ENCODE measurements around the gene SLC25A46.
"Not testable (repeated sequence)": the region's sequence is repeated elsewhere in the genome, so short reads cannot be mapped to it uniquely, and the experiment has no call there.

The SLC25A46 gene

DNA sequence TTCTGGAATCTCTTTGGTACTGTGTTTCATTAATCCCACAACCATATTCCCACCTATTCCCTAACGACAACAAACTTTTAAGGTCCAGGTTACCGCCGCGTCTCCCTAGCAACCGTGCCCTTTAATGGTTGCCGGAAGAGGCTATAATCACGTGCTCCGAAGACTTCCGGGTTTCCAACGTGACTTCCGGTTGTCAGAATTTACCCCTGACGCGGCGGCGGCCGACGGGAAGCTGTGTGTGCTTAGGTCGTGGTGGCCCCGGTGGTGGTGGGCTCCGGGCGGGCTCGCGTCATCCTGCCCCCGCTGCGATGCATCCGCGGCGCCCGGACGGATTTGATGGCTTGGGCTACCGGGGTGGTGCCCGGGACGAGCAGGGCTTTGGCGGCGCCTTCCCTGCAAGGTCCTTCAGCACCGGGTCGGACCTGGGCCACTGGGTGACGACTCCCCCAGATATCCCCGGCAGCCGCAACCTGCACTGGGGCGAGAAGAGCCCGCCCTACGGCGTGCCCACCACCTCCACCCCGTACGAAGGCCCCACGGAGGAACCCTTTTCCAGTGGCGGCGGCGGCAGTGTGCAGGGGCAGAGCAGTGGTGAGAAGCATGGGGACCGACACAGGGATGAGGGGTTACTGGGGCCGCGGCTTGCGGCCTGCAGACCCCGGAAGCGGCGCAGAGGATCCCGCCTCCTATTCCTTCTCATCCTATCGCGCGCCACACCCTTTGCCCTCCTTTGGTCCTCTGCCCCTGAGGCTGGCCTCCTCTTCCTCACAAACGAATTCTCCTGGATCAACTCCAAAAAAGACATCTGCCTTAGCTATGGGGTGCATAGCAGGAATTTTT is at the start of gene SLC25A46:
Gene SLC25A46, plus strand, starts transcription at position 196 of the 840 bp plus-strand sequence. Its CDS starts 113 bp downstream, at position 309.
- DNase-seq, result peak; percentile 90

DNA sequence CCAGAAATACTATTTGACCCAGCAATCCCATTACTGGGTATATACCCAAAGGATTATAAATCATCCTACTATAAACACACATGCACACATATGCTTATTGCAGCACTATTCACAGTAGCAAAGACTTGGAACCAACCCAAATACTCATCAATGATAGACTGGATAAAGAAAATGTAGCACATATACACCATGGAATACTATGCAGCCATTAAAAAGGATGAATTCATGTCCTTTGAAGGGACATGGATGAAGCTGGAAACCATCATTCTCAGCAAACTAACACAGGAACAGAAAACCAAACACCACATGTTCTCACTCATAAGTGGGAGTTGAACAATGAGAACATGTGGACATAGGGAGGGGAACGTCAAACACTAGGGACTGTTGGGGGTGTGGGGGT is 48.2 kb upstream of the SLC25A46 start:
- not testable (repeated sequence) for DNase-seq

DNA sequence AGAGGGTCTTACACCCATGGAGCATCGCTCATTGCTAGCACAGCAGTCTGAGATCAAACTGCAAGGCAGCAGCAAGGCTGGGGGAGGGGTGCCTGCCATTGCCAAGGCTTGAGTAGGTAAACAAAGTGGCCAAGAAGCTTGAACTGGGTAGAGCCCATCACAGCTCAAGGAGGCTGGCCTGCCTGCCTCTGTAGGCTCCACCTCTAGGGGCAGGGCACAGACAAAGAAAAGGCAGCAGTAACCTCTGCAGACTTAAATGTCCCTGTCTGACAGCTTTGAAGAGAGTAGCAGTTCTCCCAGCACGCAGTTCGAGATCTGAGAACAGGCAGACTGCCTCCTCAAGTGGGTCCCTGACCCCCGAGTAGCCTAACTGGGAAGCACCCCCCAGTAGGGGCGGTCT is 46.1 kb upstream of the SLC25A46 start:
- not testable (repeated sequence) for DNase-seq

DNA sequence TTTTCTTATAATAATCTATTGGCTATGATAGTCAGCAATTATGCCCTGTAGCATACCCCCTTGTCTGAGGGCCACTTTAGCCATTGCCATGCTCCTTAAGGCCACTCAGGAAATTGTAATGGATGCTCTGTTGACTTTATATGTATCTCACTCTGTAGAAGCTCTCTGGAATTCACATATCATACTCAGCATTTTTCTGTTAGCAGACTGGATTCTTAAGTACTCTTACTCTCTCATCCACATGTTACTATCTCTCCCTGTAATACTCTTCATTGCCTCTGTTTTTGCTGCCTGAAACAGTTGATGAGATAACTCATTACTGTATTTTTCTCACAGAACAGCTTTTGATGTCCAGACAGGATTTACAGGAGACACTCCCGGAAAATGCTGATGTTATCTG is 36.5 kb upstream of the SLC25A46 start:
- no peak for DNase-seq

DNA sequence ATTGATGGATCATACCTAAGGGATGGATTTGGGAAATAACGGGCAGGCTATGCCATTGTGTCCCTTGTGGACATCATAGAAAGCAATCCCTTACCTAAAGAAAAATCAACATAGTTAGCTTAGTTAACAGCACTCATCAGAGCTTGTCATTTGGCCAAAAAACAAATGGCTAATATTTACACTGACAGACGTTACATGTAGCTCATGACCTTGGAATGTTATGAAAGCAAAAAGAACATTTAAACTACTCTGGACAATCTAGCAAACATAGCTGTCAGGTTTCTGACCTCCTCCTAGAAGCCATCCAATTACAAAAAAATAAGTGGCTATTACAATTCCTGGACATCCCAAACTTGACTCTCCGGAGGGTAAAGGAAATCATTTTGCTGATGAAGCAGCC is 36.1 kb upstream of the SLC25A46 start:
- DNase-seq, result no peak

DNA sequence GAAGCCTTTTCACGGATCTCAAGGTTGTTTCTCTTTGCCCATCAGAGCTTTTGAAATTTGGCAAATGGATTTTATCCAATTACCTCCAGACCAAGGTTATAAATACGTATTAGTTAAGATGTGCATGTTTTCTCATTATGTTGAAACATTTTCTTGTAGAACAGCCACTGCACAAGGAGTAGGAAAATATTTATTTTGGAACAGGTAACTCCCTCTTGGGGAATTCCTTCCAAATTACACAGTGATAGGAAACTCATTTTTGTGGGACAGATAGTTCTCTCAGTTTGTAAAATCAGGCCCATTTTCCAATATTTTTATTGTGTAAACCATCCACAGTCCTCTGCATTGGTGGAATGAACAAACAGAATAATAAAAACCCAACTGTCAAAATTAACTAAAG is 35.3 kb upstream of the SLC25A46 start:
- no peak for DNase-seq

DNA sequence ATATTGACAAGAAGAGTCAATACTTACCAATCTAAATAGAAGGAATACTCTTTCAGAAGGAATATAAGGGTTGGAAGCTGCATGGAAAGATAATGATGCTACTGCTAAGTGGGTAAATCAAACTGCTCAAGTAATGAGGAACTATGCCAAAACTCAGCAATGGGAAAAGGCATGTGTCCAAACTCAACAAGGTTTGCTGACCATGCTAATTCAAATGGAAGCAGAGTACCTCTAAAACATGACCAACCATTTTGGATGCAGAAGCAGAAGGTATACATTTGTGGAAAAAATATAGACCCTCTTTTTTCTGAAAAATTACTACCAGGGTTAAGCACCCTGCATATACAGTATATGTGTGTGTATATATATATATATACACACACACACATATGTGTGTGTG is 33.5 kb upstream of the SLC25A46 start:
- no peak for DNase-seq

DNA sequence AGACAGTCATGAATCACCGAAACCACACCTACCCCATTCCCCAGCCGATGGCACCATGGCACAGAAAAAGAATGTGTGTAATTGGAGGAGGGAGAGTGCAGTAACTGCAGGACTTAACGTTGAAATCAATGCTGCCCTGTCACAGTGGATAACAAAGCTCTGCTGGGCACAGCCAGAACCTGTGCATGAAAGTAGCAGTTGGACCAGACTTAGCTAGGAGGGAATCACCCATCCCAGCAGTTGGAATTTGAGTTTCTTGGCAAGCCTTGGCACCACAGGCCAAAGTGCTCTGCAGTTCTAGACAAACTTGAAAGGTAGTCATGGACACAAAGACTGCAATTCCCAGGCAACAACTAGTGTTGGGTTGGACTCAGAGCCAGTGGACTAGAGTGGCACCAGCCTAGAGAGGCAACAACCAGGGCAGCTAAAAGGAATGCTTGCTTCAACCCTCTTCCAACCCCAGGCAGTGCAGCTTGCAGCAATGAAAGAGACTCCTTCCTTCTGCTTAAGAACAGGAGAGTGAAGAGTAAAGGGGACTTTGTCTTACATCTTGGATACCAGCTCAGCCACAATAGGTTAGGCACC is 31.5 kb upstream of the SLC25A46 start:
- DNase-seq, result no peak

DNA sequence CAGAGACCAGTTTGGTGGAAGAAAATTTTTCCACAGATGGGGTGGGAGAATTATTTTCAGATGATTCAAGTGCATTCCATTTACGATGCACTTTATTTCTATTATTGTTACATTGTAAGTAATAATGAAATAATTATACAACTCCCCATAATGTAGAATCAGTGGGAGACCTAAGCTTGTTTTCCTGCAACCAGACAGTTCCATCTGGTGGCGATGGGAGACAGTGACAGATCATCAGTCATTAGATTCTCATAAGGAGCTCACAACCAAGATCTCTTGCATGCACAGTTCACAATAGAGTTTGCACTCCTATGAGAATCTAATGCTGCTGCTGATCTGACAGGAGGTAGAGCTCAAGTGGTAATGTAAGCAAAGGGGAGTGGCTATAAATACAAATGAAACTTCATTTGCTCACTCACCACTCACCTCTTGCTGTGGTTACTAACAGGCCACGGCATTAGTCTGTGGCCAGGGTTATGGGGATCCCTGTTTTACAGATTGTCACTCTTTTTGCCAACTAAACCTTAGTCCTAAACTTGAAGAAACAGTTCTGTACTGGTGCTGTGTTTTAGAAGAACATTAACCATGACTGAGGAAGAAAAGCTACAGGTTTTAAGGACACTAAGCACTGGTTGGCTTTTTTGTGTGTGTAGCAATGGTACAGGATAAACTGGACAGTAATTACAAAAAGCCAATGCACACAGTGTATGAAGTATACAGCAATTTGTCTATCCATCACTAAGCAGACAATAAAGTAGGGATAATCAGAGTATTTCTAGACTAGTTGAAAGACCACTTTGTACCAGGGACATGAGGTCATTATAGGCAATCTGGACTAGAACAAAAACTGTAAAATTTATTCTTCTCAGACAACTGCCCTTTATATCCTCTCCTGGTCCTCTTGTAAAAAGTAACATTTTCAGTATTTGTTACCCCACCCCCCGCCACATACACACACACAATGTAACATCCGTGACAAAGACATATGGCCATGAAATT is 22.3 kb upstream of the SLC25A46 start:
- DNase-seq, result no peak

DNA sequence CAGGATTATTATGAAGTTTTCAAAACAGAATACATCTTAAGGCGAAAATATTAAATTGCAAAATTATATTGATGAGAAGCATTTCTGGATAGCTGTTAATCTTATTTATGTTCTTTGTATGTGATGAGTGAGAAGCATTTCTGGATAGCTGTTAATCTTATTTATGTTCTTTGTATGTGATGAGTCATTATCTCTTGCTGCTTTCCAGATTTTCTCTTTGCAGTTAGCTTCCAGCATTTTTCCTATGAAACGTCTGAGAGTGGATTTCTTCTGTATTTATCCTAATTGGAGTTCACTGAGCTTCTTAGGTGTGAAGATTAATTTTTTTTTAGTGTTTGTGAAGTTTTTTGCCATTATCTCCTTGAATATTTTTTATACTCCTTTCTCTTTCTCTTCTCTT is 20.5 kb upstream of the SLC25A46 start:
- no peak for DNase-seq

DNA sequence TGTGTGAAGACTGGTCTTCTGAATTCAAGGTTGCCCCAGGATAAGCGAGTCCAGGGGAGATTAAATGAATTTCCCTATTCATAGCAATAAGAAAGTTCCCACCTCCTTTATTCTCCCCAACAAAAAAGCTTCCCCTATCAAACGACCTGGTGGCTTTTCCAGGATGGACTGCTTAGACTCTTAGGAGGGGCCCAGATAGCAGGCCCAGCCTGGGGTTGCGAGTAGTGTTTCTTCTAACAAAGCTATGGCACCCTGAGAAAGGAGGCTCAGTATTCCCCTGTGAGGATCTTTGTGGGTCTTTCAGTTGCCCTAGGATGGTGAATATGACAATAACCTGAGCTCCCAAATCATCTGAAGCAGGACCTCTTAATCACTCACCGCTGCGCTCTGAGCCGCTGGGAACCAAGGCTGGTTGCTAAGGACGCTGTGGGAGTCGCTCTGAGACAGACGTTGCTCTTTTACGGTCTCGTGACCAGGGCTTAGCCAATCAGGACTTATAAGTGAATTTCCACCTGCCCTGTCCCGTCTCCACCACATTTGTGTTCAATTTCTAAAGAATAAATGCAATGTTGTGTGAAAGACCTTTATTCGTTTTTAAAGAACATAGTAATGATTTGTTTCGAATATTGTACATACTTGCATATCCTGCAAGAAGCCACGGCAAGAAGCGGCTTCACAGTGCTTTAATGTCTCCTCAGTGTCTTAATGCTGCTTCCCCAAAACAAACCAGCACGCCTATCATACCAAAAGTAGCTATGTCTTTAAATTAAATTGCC is 12.4 kb upstream of the SLC25A46 start, which contains the start of gene TMEM232:
Gene TMEM232, minus strand, starts transcription at position 423 of the 776 bp plus-strand sequence. CDS start 59,319 bp downstream, outside the sequence.
- peak; percentile 75 for DNase-seq

DNA sequence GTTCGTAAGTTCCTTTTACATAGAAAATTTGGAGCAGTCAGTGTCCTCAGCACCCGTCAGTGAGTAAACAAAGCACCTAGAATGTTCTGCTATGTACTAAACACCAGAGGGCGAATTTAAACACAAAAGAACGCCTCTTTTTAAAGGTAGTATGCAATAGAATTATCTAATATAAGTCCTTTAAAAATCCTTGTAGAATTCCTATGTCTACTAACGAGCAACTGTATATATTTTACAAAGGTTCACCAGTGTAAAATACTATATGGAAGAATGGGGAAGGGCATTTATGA is 11.8 kb upstream of the SLC25A46 start:
- no peak for DNase-seq

DNA sequence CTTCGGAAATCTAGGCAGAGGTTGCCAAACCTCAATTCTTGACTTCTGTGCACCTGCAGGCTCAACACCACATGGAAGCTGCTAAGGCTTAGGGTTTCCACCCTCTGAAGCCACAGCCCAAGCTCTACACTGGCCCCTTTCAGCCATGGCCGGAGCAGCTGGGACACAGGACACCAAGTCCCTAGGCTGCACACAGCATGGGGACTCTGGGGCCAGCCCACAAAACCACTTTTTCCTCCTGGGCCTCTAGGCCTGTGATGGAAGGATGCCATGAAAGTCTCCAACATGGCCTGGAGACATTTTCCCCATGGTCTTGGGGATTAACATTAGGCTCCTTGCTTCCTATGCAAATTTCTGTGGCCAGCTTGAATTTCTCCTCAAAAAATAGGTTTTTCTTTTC is 7.3 kb upstream of the SLC25A46 start:
- DNase-seq, result not testable (repeated sequence)

DNA sequence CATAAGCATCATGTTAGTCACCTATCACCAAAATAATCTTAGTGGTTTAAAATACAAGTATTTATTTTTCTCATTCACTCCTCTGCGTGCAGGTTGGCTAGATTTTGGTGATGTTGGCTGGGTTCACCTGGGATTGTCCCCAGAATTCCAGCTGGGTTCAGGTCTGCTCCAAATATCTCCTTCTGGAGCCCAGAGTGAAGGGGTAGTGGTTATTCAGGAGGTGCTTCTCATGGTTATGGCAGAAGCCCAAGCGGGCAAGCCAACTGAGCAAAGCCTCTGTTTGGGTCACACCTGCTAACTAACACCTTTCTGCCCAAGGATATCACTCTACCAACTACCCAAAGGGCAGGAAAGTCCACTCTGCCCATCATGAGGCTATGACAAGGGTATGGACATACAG is 4.7 kb upstream of the SLC25A46 start:
- no peak for DNase-seq

DNA sequence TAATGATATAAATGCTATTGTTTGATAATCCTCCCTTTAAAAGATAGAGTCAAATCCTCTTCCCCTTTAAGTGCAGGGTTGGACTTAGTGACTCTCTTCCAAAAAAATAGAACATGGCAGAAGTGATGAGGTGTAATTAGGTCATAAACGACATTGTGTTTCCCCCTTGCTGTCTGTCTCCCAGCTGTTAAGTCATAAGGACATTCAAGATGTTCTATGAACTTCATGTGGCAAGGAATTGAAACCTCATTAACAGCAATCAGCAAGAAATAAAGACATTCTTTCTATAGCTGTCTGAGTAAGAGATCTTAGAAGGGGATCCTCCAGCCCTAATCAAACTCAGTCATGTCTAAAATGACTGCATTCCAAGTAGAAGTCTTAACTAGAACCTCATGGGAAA is 3.3 kb upstream of the SLC25A46 start:
- DNase-seq, result no peak

DNA sequence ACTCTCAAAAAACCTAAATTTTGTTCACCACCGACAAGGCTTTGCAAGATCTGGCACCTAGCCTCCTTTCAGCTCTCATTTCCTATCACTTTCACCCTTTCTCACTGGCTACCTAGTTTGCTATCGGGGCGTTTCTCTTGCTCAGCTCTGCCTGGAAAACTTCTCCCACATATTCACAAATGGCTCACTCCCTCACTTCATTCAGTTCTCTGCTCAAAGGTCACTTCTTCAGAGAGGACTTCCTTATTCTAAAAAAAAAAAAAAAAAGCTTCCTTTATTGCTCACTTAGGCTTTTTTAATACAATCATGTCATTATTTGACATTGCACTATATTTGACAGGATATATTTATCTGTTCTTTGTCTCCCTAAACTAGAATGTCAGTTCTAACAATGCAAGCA is 2.1 kb upstream of the SLC25A46 start:
- no peak for DNase-seq

DNA sequence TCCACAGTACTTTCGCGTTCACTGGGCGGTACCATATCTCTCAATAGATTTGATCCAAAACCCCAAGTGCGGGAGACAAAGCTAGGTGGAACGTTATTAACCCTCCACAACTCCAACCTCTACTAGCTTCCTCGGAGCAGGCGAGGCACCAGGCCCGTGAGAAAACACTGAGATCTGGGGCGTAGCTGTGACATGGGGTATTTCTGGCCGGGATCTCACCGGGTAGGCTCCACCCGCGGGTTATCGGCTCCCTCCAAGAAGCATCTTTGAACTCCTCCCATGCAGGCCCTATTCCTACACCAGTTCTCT is 350 bp upstream of the SLC25A46 start:
- peak; percentile 72 for DNase-seq

DNA sequence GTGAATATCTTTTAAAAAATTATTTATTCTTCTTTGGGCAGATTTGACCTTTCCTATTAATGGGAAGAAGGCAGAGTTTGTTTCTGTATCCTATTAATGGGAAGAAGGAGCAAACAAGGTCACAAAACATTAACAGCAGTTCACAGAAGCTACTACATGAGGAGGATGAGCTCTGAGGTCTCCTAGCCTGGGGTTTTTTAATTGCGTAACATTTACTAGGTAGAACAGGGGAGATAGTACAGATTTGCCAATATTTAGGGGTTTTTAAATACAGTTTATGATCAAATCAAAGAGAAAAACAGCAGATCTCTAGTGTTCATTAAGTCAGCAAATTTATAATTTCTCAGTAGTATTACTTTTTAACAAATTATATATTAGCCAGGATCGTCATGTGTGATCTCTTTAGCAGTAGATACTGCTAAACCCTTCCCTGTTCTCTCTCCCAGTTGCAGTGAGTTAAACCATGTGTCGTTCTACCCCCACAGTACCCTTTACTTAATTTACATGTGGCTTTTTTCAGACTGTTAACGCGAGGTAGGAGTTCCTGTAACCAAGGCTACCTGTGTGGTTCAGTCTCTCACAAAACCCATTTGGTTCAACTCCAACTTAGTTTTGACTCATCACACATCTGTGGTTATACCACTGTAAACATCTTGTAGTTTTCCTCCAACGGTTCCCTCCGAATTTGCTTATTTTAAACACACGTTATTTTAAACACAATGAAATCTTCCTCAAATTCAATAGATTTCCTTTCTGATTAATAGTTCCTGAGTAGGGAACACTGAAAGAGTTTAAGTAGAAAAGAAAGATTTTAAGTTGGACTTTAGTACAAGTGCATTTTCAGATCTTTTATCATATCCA is 13.3 kb downstream of the SLC25A46 start:
- no peak for DNase-seq

DNA sequence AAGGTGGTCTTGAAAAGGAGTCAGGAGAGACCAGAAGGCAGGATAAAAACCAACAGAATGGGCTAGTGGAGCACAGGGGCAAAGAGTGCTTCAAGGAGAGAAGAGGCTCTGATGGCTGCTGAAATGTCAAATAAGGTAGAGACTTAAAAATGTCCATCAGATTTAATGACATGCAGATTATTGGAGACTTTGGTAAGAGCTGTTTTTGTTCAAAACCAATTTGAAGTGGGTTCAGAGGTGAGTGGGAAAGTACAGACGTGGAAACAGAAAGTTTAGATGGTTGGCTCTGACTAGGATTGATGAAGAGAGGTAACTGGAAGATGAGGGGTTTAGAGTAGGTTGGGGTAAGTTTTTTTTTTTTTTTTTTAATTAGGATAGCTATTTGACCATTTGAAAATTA is 14.1 kb downstream of the SLC25A46 start:
- DNase-seq, result no peak

DNA sequence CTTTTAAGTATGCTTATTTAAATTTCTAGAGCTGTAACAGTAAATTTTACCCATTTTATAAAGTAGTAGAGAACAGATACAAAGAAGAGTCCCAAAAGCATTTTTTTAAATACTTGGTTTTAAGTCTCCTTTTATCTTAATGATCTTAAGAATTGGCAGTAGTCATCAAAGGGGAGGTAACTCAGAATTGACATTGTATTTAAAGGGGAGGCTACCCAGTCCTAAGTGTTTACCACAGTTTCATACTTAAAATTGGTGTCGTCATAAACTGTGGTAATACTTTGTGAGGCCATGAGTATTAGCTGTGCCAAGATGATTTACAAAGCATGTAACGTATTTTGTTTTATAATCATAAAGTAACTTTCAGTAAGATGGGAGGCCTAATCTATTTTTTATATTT is 14.8 kb downstream of the SLC25A46 start:
- no peak for DNase-seq

DNA sequence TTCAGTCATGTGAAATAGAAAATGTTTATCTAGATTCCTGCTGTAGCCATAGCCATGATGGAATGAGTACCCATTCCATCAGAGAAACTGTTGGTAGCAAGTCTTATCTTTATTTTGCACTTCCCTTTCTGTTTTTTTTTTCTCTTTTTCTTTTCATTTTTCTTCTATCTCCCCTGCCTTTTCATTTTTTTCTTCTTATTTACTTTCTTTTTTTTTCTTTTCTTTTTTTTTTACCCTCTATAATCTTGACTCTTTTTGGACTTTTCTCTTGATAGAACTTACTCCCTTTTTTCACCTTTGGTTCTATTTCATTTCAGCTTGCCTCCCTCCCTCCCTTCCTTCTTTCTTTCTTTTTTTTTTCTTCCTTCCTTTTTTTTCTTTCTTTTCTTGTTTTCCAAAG is 15.4 kb downstream of the SLC25A46 start:
- DNase-seq, result no peak

Data from activated CD8-positive, alpha-beta memory T cell treated with anti-CD3 and anti-CD28 coated beads, Interleukin-2, amount 50 U/mL, for 48 hours (primary cell).